ENCODE results near the gene HES4. TPM values are rescaled to one million over a fixed set of nuclear protein-coding genes. Genes with fewer than 3 reads are reported as not detected.
A peak's percentile ranks its signal among the peaks of the same experiment; 100 is the strongest.

Gene HES4
- total and polyA plus RNA-seq, 4 experiments from 2014 or later = 0.36 TPM; not detected in 3

DNA sequence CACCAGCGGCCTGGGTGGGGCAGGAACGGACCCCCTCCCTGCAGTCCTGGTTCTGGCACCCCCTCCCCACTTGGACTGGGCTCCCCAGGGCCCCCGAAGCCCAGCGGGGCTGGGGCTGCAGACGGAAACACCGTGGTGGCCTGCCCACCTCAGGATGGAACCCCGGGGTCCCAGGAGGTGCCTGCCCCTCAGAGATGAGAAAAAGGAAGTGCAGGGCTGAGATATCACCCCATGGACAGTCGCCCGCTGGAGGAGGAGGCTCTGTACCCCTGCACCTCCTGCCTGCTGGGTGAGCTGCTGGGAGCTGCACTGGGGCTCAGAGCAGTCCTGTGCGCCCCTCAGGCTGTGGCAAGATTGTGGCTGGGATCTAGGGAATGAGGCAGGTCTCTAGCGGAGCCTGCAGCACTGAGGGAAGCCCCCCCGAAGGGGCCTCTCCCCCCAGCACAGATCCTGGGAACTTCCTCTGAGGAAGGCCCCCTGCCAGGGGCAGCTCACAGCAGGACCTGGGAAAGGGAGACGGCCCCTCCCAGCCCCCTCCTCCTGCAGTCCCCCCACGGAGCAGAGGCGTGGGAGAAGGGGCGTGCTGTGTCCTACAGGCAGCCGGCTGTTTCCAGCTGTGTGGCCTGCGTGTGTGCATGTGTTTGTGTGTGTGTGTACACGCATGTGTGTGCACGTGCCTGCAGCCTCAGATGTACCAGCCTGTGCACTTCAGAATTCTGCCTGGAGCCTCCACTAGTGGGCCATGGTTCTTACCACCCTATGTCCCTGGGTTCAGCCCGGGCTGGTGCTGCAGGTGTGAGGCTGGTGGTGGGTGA is 26.9 kb upstream of the HES4 start:
- CTCF ChIA-PET (ENCODE audit: partially characterized antibody) = no interaction called here
- Histone ChIP-seq H3K36me3 (ENCODE audit: insufficient read depth, low read length) (no peaks in the 10 kb centered on the region), H3K27ac (ENCODE audit: low read depth, low read length) (no peak overlapping the region), H3K9me3 (ENCODE audit: control insufficient read depth in 1 of 2, low read length in 2 of 2) (no peaks in the 10 kb centered on the region), H3K27me3 (ENCODE audit: insufficient read depth, low read length) (no peaks in the 10 kb centered on the region), H3K4me1 (ENCODE audit: insufficient read depth, low read length) (peaks cover 6% of the 10 kb centered on the region), H3K4me3 (ENCODE audit: low read length in 2 of 2) (no peak overlapping the region)
- Mint-ChIP-seq H3K27ac (no peak overlapping the region), H3K9me3 (peaks cover 0 to 3% (median 0%) of the 10 kb centered on the region in 8 donors), H3K27me3 (peaks cover 2 to 6% of the 10 kb centered on the region in 2 donors), H3K4me1 (peaks cover 0 to 13% (median 1%) of the 10 kb centered on the region in 4 donors), H3K36me3 (no peaks in the 10 kb centered on the region), H3K4me3 (no peak overlapping the region)
- POLR2A ChIA-PET (ENCODE audit: partially characterized antibody) = no interaction called here
- intact Hi-C loops (cut with micrococcal nuclease) = no loop called here
- DNase-seq = no peak

DNA sequence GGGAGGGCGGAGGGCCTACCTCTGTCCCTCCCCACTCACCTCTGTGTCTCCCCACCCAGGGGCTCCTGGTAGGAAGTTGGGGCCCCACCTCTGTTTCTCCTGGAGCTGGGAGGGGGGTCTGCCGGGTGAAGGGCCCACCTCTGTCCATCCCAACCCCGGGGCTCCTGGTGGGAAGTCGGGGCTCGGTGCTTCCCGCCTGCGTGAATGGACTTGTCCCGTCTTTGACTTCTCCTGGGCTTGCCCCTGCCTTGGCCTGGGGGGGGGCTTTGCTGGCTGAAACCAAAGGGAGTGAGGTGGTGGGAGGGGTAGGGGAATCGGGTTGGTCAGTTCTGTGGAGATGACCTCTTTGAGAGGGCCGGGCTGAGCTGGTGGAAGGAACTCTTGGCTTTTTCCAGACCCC is 25.8 kb upstream of the HES4 start:
- Histone ChIP-seq H3K27me3 (ENCODE audit: insufficient read depth, low read length) (no peaks in the 10 kb centered on the region), H3K36me3 (ENCODE audit: insufficient read depth, low read length) (no peaks in the 10 kb centered on the region), H3K9me3 (ENCODE audit: control insufficient read depth in 1 of 2, low read length in 2 of 2) (no peaks in the 10 kb centered on the region), H3K27ac (ENCODE audit: low read depth, low read length) (no peak overlapping the region), H3K4me1 (ENCODE audit: insufficient read depth, low read length) (peaks cover 6% of the 10 kb centered on the region), H3K4me3 (ENCODE audit: low read length in 2 of 2) (no peak overlapping the region)
- DNase-seq = no peak
- intact Hi-C loops (cut with micrococcal nuclease) = no loop called here
- Mint-ChIP-seq H3K27ac (no peak overlapping the region), H3K9me3 (peaks cover 0 to 3% (median 0%) of the 10 kb centered on the region in 8 donors), H3K4me1 (peaks cover 0 to 13% (median 1%) of the 10 kb centered on the region in 4 donors), H3K4me3 (no peak overlapping the region), H3K27me3 (peaks cover 2 to 6% of the 10 kb centered on the region in 2 donors), H3K36me3 (no peaks in the 10 kb centered on the region)
- POLR2A ChIA-PET (ENCODE audit: partially characterized antibody) = no interaction called here
- CTCF ChIA-PET (ENCODE audit: partially characterized antibody) = no interaction called here

DNA sequence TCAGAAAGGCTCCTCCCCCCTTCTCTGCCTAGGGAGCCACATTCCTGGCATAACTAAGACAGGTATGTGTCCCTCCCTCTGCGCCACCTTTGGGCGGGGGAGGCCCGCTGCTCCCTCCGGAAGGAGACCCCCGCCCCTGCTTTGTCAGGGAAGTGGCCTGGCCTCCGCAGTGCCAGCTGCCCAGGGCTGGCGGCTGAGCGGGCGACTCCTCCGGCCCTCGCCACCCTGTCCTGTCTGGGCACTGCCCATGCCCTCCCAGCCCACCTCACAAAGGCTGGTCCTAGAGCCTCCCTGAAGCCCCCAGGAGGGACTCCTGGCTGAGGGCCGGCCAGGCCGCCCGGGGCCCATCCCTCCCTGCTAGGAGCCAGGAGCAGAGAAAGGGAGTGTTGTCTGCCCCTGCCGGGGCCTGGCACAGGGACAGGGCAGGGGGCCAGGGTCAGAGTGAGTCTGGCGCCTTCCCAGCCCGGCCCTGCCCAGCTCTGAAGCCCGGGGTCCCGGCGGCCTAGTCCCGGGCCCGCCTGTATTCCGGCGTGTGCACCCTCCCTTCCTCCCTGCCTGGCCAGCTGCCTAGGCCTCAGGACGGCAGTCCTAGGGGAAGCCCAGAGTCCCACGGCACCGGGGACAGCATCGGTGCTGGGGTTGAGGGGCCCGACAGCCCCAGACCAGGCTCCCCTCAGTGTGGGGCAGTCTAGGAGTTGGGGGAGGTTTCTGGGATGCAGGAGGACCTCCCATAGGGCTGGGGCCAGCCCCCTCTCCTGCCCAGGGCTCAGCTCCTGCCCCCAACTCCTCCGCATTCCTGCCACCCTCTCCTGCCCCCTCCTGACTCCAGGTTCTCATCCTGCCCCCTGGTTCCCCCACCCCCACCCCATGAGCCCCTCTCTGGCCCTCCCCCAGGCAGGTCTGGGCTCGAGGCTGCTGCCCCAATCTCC is 25.1 kb upstream of the HES4 start:
- Mint-ChIP-seq H3K36me3 (no peaks in the 10 kb centered on the region), H3K27ac (no peak overlapping the region)
- POLR2A ChIA-PET (ENCODE audit: partially characterized antibody) = no interaction called here

DNA sequence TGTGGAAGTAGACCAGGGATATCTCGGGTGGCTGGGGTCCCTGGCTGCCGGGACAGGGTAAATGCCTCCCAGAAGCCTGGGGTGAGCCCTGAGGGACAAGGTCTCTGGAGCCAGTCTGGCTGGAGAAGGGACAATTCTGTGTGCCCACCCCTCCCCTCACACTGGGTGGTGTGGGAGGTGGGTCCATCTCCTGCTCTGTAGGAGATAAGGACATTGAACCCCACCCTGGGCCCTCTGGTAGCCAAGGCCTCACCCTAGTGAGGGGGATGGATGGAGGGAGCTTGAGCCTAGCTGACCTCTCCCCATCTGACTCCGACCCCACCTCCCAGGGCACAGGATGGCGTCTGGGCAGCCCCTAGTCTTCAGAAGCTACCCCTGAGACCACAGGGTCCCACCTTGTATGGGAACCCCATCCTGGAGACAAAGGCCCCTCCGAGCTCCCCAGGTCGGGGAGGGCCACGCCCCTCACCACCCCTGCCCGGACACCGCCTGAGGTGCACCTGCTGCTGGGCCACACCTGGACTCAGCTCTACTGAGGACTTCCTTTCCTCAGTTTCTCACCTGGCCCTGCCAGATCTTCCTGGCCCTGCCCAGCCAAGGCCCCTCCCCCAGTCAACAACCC is 24.4 kb upstream of the HES4 start:
- POLR2A ChIA-PET (ENCODE audit: partially characterized antibody) = interaction anchor here (0.9 kb wide), 1 partner anchor 22 kb away, joined by 3 read pairs; no protein-coding TSS in a partner anchor
- Mint-ChIP-seq H3K27me3 (peaks cover 2 to 6% of the 10 kb centered on the region in 2 donors), H3K27ac (no peak overlapping the region)

More for the DNA sequence above, 25.1 kb upstream of the HES4 start:
- H3K9me3 Mint-ChIP-seq = peaks cover 0 to 3% (median 0%) of the 10 kb centered on the region in 8 donors
- no peak overlapping the region for H3K27ac ChIP-seq (ENCODE audit: low read depth, low read length)
- no peaks in the 10 kb centered on the region for H3K9me3 ChIP-seq (ENCODE audit: control insufficient read depth in 1 of 2, low read length in 2 of 2)
- H3K27me3 ChIP-seq (ENCODE audit: insufficient read depth, low read length) = no peaks in the 10 kb centered on the region
- no peaks in the 10 kb centered on the region for H3K36me3 ChIP-seq (ENCODE audit: insufficient read depth, low read length)
- no peak overlapping the region for H3K4me3 ChIP-seq (ENCODE audit: low read length in 2 of 2)
- CTCF ChIA-PET (ENCODE audit: partially characterized antibody) = interaction anchor here (2.3 kb wide), 1 partner anchor 39 kb away, joined by 5 read pairs; no protein-coding TSS in a partner anchor
- peaks cover 6% of the 10 kb centered on the region for H3K4me1 ChIP-seq (ENCODE audit: insufficient read depth, low read length)
- H3K4me3 Mint-ChIP-seq = no peak overlapping the region
- intact Hi-C loops (cut with micrococcal nuclease) = no loop called here
- DNase-seq = no peak
- H3K4me1 Mint-ChIP-seq = peaks cover 0 to 13% (median 1%) of the 10 kb centered on the region in 4 donors
- peaks cover 2 to 6% of the 10 kb centered on the region in 2 donors for H3K27me3 Mint-ChIP-seq

DNA sequence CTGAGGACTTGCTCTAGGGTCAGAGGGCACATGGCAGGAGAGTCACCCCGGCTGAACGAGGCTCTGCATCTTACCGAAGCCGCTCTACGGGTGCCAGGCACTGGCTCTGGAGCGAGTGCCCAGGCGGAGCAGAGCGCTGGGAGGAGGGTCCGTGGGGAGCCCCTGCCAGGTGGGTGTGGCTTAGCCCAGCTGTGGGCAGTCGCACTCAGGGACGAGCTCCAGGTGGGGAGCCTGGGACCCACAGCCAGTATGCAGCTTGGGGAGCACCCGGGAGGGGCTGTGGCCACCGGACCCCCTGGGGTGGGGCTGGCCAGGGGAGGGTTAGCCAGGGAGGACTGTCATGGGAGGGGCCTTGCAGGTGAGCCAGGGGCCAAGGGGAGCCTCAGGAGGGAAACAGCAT is 23.8 kb upstream of the HES4 start:
- Histone ChIP-seq H3K9me3 (ENCODE audit: control insufficient read depth in 1 of 2, low read length in 2 of 2) (no peaks in the 10 kb centered on the region), H3K36me3 (ENCODE audit: insufficient read depth, low read length) (no peaks in the 10 kb centered on the region), H3K4me3 (ENCODE audit: low read length in 2 of 2) (no peak overlapping the region), H3K4me1 (ENCODE audit: insufficient read depth, low read length) (peaks cover 10% of the 10 kb centered on the region), H3K27ac (ENCODE audit: low read depth, low read length) (no peak overlapping the region), H3K27me3 (ENCODE audit: insufficient read depth, low read length) (no peaks in the 10 kb centered on the region)
- DNase-seq = no peak
- CTCF ChIA-PET (ENCODE audit: partially characterized antibody) = interaction anchor here (2.3 kb wide), 1 partner anchor 40 kb away, joined by 5 read pairs; no protein-coding TSS in a partner anchor
- intact Hi-C loops (cut with micrococcal nuclease) = no loop called here
- H3K9me3 Mint-ChIP-seq = peaks cover 0 to 3% (median 0%) of the 10 kb centered on the region in 8 donors
- peaks cover 0 to 13% (median 3%) of the 10 kb centered on the region in 4 donors for H3K4me1 Mint-ChIP-seq
- H3K27me3 Mint-ChIP-seq = peaks cover 2 to 6% of the 10 kb centered on the region in 2 donors
- no peak overlapping the region for H3K4me3 Mint-ChIP-seq
- peak overlapping the region in 1 of 7 donors; percentile 46 for H3K27ac Mint-ChIP-seq
- H3K36me3 Mint-ChIP-seq = no peaks in the 10 kb centered on the region
- POLR2A ChIA-PET (ENCODE audit: partially characterized antibody) = interaction anchor here (0.9 kb wide), 1 partner anchor 21 kb away, joined by 3 read pairs; no protein-coding TSS in a partner anchor

More for the DNA sequence above, 24.4 kb upstream of the HES4 start:
- no peak overlapping the region for H3K4me3 Mint-ChIP-seq
- Histone ChIP-seq H3K4me1 (ENCODE audit: insufficient read depth, low read length) (peaks cover 6% of the 10 kb centered on the region), H3K27ac (ENCODE audit: low read depth, low read length) (no peak overlapping the region), H3K27me3 (ENCODE audit: insufficient read depth, low read length) (no peaks in the 10 kb centered on the region), H3K36me3 (ENCODE audit: insufficient read depth, low read length) (no peaks in the 10 kb centered on the region), H3K9me3 (ENCODE audit: control insufficient read depth in 1 of 2, low read length in 2 of 2) (no peaks in the 10 kb centered on the region), H3K4me3 (ENCODE audit: low read length in 2 of 2) (no peak overlapping the region)
- no peaks in the 10 kb centered on the region for H3K36me3 Mint-ChIP-seq
- DNase-seq = no peak
- CTCF ChIA-PET (ENCODE audit: partially characterized antibody) = interaction anchor here (2.3 kb wide), 1 partner anchor 40 kb away, joined by 5 read pairs; no protein-coding TSS in a partner anchor
- H3K4me1 Mint-ChIP-seq = peaks cover 0 to 13% (median 1%) of the 10 kb centered on the region in 4 donors
- intact Hi-C loops (cut with micrococcal nuclease) = no loop called here
- peaks cover 0 to 3% (median 0%) of the 10 kb centered on the region in 8 donors for H3K9me3 Mint-ChIP-seq

DNA sequence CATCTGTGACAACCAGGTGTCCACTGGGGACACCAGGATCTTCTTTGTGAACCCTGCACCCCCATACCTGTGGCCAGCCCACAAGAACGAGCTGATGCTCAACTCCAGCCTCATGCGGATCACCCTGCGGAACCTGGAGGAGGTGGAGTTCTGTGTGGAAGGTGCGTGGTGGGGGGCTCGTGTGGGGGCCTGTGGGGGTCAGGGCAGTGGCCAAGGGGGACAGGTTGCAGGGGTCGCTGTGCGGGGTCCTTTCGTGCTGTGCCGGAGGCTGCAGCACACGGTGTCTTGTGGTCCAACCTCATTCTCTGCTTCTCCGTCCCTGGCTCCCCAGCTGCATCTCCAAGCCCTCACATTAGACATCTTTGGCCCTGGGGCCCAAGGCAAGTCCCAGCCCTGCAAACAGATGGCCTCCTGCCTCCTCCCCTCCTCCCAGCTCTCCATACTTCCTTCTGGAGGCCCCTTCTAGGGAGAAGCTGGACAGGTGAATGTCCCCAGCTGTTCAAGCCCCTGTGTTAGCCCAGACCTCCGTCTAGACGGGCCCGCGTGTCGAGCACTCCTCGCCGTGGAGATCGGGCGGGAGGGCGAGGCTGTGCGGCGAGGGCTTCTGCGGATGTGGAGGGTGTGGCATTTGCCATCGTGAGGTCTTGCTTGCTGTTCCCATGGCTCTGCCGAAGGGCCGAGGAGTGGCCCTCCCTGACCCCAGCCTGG is 22.6 kb upstream of the HES4 start:
- Mint-ChIP-seq H3K36me3 (no peaks in the 10 kb centered on the region), H3K4me3 (peak overlapping the region in 3 of 8 donors; percentile 27 to 76 (median 36)), H3K9me3 (peaks cover 0 to 3% (median 0%) of the 10 kb centered on the region in 8 donors), H3K4me1 (peaks cover 0 to 16% (median 3%) of the 10 kb centered on the region in 4 donors), H3K27ac (peak overlapping the region in 3 of 7 donors; percentile 22 to 51 (median 46)), H3K27me3 (peaks cover 2 to 6% of the 10 kb centered on the region in 2 donors)
- no peak overlapping the region for H3K27ac ChIP-seq (ENCODE audit: low read depth, low read length)
- ChIA-PET POLR2A (ENCODE audit: partially characterized antibody) (interaction anchor here (1.2 kb wide), 1 partner anchor 9 kb away, joined by 3 read pairs; the partner anchor contains the start of gene ISG15), CTCF (ENCODE audit: partially characterized antibody) (interaction anchor here (2.3 kb wide), 1 partner anchor 41 kb away, joined by 5 read pairs; no protein-coding TSS in a partner anchor)
- no peaks in the 10 kb centered on the region for H3K27me3 ChIP-seq (ENCODE audit: insufficient read depth, low read length)
- no peak overlapping the region for H3K4me3 ChIP-seq (ENCODE audit: low read length in 2 of 2)
- no peaks in the 10 kb centered on the region for H3K9me3 ChIP-seq (ENCODE audit: control insufficient read depth in 1 of 2, low read length in 2 of 2)
- DNase-seq = peak in 1 of 5 donors; percentile 34
- H3K36me3 ChIP-seq (ENCODE audit: insufficient read depth, low read length) = no peaks in the 10 kb centered on the region
- H3K4me1 ChIP-seq (ENCODE audit: insufficient read depth, low read length) = peaks cover 10% of the 10 kb centered on the region
- intact Hi-C loops (cut with micrococcal nuclease) = no loop called here

Measured in CD4-positive, alpha-beta memory T cell (primary cell).